GM12892 (cell line): Measurements from ENCODE around the gene PDE7B.

ENCODE experiments used
- POLR2A ChIP-seq: IDR thresholded peaks from 2 replicates; pipeline ENCODE4 v1.6.1; 2011; ENCODE audit warnings: low read depth, low read length, control low read depth
- POLR2AphosphoS5 ChIP-seq: IDR thresholded peaks from 2 replicates; pipeline ENCODE4 v1.6.1; 2011; ENCODE audit warnings: low read depth, low read length, control low read depth

GRCh38 chr6:135905604-135906300 is 54.3 kb downstream of the PDE7B start:
- TF ChIP-seq POLR2AphosphoS5 (no peak), POLR2A (no peak)
